ENCODE measurements around the gene OTOP3. TPM values are rescaled to one million over a fixed set of nuclear protein-coding genes. Genes with fewer than 3 reads are reported as not detected.
A peak's percentile ranks its signal among the peaks of the same experiment; 100 is the strongest.
"Not testable (repeated sequence)": the region's sequence is repeated elsewhere in the genome, so short reads cannot be mapped to it uniquely, and the experiment has no call there.

Gene OTOP3
- total RNA-seq, 1 experiment from 2014 or later, result not detected

- DNase-seq (ENCODE audit: low spot score), result peak; percentile 87
These were observed 26.1 kb downstream of the OTOP3 start for GRCh38 chr17:74961657-74962350.

GRCh38 chr17:74962622-74963394 lies 27.1 kb downstream of the OTOP3 start:
- no peak for DNase-seq (ENCODE audit: low spot score)

- no peak for DNase-seq (ENCODE audit: low spot score)
These were observed 28.0 kb downstream of the OTOP3 start for GRCh38 chr17:74963656-74964055.

- DNase-seq (ENCODE audit: low spot score), result no peak
These were observed 28.6 kb downstream of the OTOP3 start for GRCh38 chr17:74964246-74964761.

- no peak for DNase-seq (ENCODE audit: low spot score)
These were observed 29.4 kb downstream of the OTOP3 start for GRCh38 chr17:74964988-74965622.

- no peak for DNase-seq (ENCODE audit: low spot score)
These were observed 32.7 kb downstream of the OTOP3 start for GRCh38 chr17:74968361-74968780.

GRCh38 chr17:74969501-74969900 lies 33.8 kb downstream of the OTOP3 start:
- not testable (repeated sequence) for DNase-seq (ENCODE audit: low spot score)

GRCh38 chr17:74970395-74970794 lies 34.7 kb downstream of the OTOP3 start:
- DNase-seq (ENCODE audit: low spot score), result no peak

- no peak for DNase-seq (ENCODE audit: low spot score)
These were observed 35.6 kb downstream of the OTOP3 start for GRCh38 chr17:74971069-74971841.

- no peak for DNase-seq (ENCODE audit: low spot score)
These were observed 36.1 kb downstream of the OTOP3 start for GRCh38 chr17:74971842-74972106.

GRCh38 chr17:74972107-74972972 lies 36.6 kb downstream of the OTOP3 start, which contains the start of gene HID1:
Gene HID1, minus strand, starts transcription at chr17:74972759. Its CDS starts 103 bp downstream, at chr17:74972656.
- no peak for DNase-seq (ENCODE audit: low spot score)

GRCh38 chr17:74972973-74973328 lies 37.3 kb downstream of the OTOP3 start:
- DNase-seq (ENCODE audit: low spot score), result no peak

- DNase-seq (ENCODE audit: low spot score), result no peak
These were observed 40.2 kb downstream of the OTOP3 start for GRCh38 chr17:74975943-74976342.

GRCh38 chr17:74977802-74978201 lies 42.1 kb downstream of the OTOP3 start:
- DNase-seq (ENCODE audit: low spot score), result no peak

GRCh38 chr17:74978240-74978639 lies 42.5 kb downstream of the OTOP3 start:
- DNase-seq (ENCODE audit: low spot score), result no peak

- no peak for DNase-seq (ENCODE audit: low spot score)
These were observed 43.9 kb downstream of the OTOP3 start for GRCh38 chr17:74979408-74980146.

- no peak for DNase-seq (ENCODE audit: low spot score)
These were observed 45.8 kb downstream of the OTOP3 start for GRCh38 chr17:74981318-74981978.

- peak; percentile 74 for DNase-seq (ENCODE audit: low spot score)
These were observed 46.4 kb downstream of the OTOP3 start for GRCh38 chr17:74981979-74982662.

All from H4 (cell line).